Measurements from ENCODE around the gene AMMECR1L. TPM values are rescaled to one million over a fixed set of nuclear protein-coding genes. Genes with fewer than 3 reads are reported as not detected.
A peak's percentile ranks its signal among the peaks of the same experiment; 100 is the strongest.
"Not testable (repeated sequence)": the region's sequence is repeated elsewhere in the genome, so short reads cannot be mapped to it uniquely, and the experiment has no call there.

Gene AMMECR1L
- total RNA-seq, 1 experiment from 2014 or later, result 26.0 TPM

DNA sequence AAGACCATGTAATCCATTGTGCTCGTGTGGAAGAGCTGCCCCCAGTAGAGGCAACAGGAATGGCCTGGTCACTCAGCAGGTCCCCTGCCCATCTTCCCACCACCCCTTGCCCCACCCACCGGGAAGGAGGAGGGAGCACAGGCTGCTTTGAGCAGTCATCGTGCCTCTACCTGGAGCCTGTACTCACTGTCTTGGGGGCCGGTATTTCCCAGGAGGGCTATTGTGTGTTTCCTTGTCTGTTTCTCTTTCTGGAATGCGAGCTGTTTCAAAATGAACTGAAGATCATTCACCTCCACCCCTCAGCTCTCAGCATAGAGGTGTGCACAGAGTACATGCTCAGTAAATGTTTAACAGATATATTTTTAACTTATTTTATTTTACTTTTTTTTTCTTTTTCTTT, 7.7 kb upstream of the AMMECR1L start:
- Histone ChIP-seq H3K27me3 (replicated peaks; ENCODE audit: insufficient read depth, low read depth, low read length, poor library complexity) (no peaks in the 10 kb centered on the region), H3K4me3 (ENCODE audit: low read depth, low read length, poor library complexity, severe bottlenecking) (no peak overlapping the region), H3K36me3 (ENCODE audit: insufficient read depth, low read length, poor library complexity, severe bottlenecking) (no peaks in the 10 kb centered on the region), H3K4me1 (ENCODE audit: insufficient read depth, low read length, poor library complexity, severe bottlenecking) (no peaks in the 10 kb centered on the region), H3K9me3 (ENCODE audit: low read depth, low read length, poor library complexity, severe bottlenecking) (no peaks in the 10 kb centered on the region), H3K27ac (ENCODE audit: low read depth, low read length, poor library complexity, severe bottlenecking) (no peak overlapping the region)
- TF ChIP-seq, protein P1, sequence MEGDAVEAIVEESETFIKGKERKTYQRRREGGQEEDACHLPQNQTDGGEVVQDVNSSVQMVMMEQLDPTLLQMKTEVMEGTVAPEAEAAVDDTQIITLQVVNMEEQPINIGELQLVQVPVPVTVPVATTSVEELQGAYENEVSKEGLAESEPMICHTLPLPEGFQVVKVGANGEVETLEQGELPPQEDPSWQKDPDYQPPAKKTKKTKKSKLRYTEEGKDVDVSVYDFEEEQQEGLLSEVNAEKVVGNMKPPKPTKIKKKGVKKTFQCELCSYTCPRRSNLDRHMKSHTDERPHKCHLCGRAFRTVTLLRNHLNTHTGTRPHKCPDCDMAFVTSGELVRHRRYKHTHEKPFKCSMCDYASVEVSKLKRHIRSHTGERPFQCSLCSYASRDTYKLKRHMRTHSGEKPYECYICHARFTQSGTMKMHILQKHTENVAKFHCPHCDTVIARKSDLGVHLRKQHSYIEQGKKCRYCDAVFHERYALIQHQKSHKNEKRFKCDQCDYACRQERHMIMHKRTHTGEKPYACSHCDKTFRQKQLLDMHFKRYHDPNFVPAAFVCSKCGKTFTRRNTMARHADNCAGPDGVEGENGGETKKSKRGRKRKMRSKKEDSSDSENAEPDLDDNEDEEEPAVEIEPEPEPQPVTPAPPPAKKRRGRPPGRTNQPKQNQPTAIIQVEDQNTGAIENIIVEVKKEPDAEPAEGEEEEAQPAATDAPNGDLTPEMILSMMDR (conservative IDR thresholded peaks at IDR 0.05; ENCODE audit: low read depth, low read length), result no peak
- no peak for TF ChIP-seq EZH2 (IDR thresholded peaks at IDR 0.05; ENCODE audit: borderline replicate concordance, low read depth, low read length, poor library complexity, severe bottlenecking)
- no peak for DNase-seq (ENCODE audit: low spot score)
- CTCF ChIA-PET, result no interaction called here
- intact Hi-C loops (cut with micrococcal nuclease; ENCODE audit: unreplicated experiment), result no loop called here
- BruUV-seq (replicated peaks), result no TSS peak
- POLR2A ChIA-PET (ENCODE audit: low non-redundant PET), result no interaction called here

GRCh38 chr2:127893033-127893432, 7.3 kb upstream of the AMMECR1L start:
- Histone ChIP-seq H3K27me3 (replicated peaks; ENCODE audit: insufficient read depth, low read depth, low read length, poor library complexity) (no peaks in the 10 kb centered on the region), H3K36me3 (ENCODE audit: insufficient read depth, low read length, poor library complexity, severe bottlenecking) (no peaks in the 10 kb centered on the region), H3K27ac (ENCODE audit: low read depth, low read length, poor library complexity, severe bottlenecking) (no peak overlapping the region), H3K4me3 (ENCODE audit: low read depth, low read length, poor library complexity, severe bottlenecking) (no peak overlapping the region), H3K9me3 (ENCODE audit: low read depth, low read length, poor library complexity, severe bottlenecking) (no peaks in the 10 kb centered on the region), H3K4me1 (ENCODE audit: insufficient read depth, low read length, poor library complexity, severe bottlenecking) (no peaks in the 10 kb centered on the region)
- TF ChIP-seq, protein P1 (conservative IDR thresholded peaks at IDR 0.05; ENCODE audit: low read depth, low read length), result no peak
- no peak for TF ChIP-seq EZH2 (IDR thresholded peaks at IDR 0.05; ENCODE audit: borderline replicate concordance, low read depth, low read length, poor library complexity, severe bottlenecking)
- DNase-seq (ENCODE audit: low spot score), result no peak
- BruUV-seq (replicated peaks), result no TSS peak
- intact Hi-C loops (cut with micrococcal nuclease; ENCODE audit: unreplicated experiment), result no loop called here
- ChIA-PET CTCF (no interaction called here), POLR2A (ENCODE audit: low non-redundant PET) (no interaction called here)

- ChIA-PET CTCF (interaction anchor here (0.5 kb wide), 1 partner anchor 53 kb away, joined by 4 read pairs; no protein-coding TSS in a partner anchor), POLR2A (ENCODE audit: low non-redundant PET) (no interaction called here)
- peaks cover 8% of the 10 kb centered on the region for H3K4me1 ChIP-seq (ENCODE audit: insufficient read depth, low read length, poor library complexity, severe bottlenecking)
- TF ChIP-seq, protein P1 (conservative IDR thresholded peaks at IDR 0.05; ENCODE audit: low read depth, low read length), result no peak
- TF ChIP-seq EZH2 (IDR thresholded peaks at IDR 0.05; ENCODE audit: borderline replicate concordance, low read depth, low read length, poor library complexity, severe bottlenecking), result no peak
- intact Hi-C loops (cut with micrococcal nuclease; ENCODE audit: unreplicated experiment), result no loop called here
- no peaks in the 10 kb centered on the region for H3K27me3 ChIP-seq (replicated peaks; ENCODE audit: insufficient read depth, low read depth, low read length, poor library complexity)
- H3K4me3 ChIP-seq (ENCODE audit: low read depth, low read length, poor library complexity, severe bottlenecking), result no peak overlapping the region
- no peaks in the 10 kb centered on the region for H3K9me3 ChIP-seq (ENCODE audit: low read depth, low read length, poor library complexity, severe bottlenecking)
- no TSS peak for BruUV-seq (replicated peaks)
- no peak overlapping the region for H3K27ac ChIP-seq (ENCODE audit: low read depth, low read length, poor library complexity, severe bottlenecking)
- DNase-seq (ENCODE audit: low spot score), result peak; percentile 14
- H3K36me3 ChIP-seq (ENCODE audit: insufficient read depth, low read length, poor library complexity, severe bottlenecking), result no peaks in the 10 kb centered on the region
Observed at GRCh38 chr2:127891811-127892210, 6.1 kb upstream of the AMMECR1L start.

- BruUV-seq (replicated peaks); CTCF ChIA-PET; H3K4me3 ChIP-seq (ENCODE audit: low read depth, low read length, poor library complexity, severe bottlenecking); POLR2A ChIA-PET (ENCODE audit: low non-redundant PET); intact Hi-C loops (cut with micrococcal nuclease; ENCODE audit: unreplicated experiment); DNase-seq (ENCODE audit: low spot score); H3K27me3 ChIP-seq (replicated peaks; ENCODE audit: insufficient read depth, low read depth, low read length, poor library complexity); H3K9me3 ChIP-seq (ENCODE audit: low read depth, low read length, poor library complexity, severe bottlenecking); H3K36me3 ChIP-seq (ENCODE audit: insufficient read depth, low read length, poor library complexity, severe bottlenecking); H3K4me1 ChIP-seq (ENCODE audit: insufficient read depth, low read length, poor library complexity, severe bottlenecking); H3K27ac ChIP-seq (ENCODE audit: low read depth, low read length, poor library complexity, severe bottlenecking): not testable (repeated sequence)
Observed at GRCh38 chr2:127890756-127891155, 5.0 kb upstream of the AMMECR1L start.
